Cardiac muscle cell (in vitro differentiated cells and primary cell): ENCODE results near the gene SLC30A4. TPM values are rescaled to one million over a fixed set of nuclear protein-coding genes. Genes with fewer than 3 reads are reported as not detected.

Source experiments
- polyA plus RNA-seq: library from polyadenylated mRNA; unstranded; fragments of >200 nt; fragmentation: Nextera tagmentation; extraction: Ambion mirVana; gene quantifications from 2 replicates; pipeline ENCODE4 v1.2.1, GENCODE V29; 2016
- total RNA-seq: library from RNA; depleted of rRNA; stranded (reverse); fragments of >200 nt; gene quantifications from 2 replicates; pipeline ENCODE4 v1.2.3, GENCODE V29; 2016

Gene SLC30A4
- total and polyA plus RNA-seq, 2 experiments from 2014 or later, result 1.4 to 3.1 TPM

Other genes starting within 250 kb of the SLC30A4 start
- 50.0 and 76.5 TPM in 2 replicates for gene GATM, start 144.2 kb downstream of the SLC30A4 start, total RNA-seq
- 25.6 and 39.7 TPM in 2 replicates for gene GATM, start 144.2 kb downstream of the SLC30A4 start, polyA plus RNA-seq
- 28.7 and 44.4 TPM in 2 replicates for gene BLOC1S6, start 64.6 kb upstream of the SLC30A4 start, total RNA-seq
- gene BLOC1S6, start 64.6 kb upstream of the SLC30A4 start, polyA plus RNA-seq, result 30.4 and 32.3 TPM in 2 replicates
- gene SQOR, start 112.3 kb upstream of the SLC30A4 start, total RNA-seq, result 0.95 and 1.3 TPM in 2 replicates
- gene SQOR, start 112.3 kb upstream of the SLC30A4 start, polyA plus RNA-seq, result 0.73 and 3.3 TPM in 2 replicates